ENCODE results near the gene TP53. TPM values are rescaled to one million over a fixed set of nuclear protein-coding genes. Genes with fewer than 3 reads are reported as not detected.

TP53 gene
- total and polyA plus RNA-seq, 10 of the 15 experiments (the other 5 are each of a cell fraction or from before 2014, with no cell fraction given), result 35.6 to 162 (median 75.9) TPM

DNA sequence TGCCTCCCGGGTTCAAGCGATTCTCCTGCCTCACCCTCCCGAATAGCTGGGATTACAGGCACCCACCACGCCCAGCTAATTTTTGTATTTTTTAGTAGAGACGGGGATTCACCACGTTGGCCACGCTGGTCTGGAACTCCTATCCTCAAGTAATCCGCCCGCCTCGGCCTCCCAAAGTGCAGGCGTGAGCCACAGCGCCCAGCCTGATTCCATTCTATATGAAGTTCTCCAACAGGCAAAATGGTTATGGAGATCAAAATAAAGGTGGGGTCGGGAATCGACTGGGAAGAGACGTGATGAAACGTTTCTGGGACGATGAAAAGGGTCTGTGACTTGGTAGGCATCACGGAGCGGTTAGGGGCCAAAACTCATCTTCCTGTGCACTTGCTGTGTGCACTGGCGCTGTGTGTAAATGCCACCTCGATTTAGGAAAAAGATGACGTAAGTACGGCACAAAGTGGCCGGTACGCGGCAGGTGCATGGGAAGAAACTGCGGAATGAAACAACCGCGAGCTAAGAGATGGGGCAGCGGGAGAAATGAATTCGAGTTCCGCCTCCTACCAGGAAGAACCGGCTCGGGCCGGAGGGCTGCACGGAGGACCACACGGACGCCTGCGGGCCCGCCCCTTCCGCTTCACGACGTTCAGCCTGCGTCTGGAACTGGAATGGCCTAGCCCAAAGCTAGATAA, 1.6 kb downstream of the TP53 start (continued):
- TF ChIP-seq, protein P1, sequence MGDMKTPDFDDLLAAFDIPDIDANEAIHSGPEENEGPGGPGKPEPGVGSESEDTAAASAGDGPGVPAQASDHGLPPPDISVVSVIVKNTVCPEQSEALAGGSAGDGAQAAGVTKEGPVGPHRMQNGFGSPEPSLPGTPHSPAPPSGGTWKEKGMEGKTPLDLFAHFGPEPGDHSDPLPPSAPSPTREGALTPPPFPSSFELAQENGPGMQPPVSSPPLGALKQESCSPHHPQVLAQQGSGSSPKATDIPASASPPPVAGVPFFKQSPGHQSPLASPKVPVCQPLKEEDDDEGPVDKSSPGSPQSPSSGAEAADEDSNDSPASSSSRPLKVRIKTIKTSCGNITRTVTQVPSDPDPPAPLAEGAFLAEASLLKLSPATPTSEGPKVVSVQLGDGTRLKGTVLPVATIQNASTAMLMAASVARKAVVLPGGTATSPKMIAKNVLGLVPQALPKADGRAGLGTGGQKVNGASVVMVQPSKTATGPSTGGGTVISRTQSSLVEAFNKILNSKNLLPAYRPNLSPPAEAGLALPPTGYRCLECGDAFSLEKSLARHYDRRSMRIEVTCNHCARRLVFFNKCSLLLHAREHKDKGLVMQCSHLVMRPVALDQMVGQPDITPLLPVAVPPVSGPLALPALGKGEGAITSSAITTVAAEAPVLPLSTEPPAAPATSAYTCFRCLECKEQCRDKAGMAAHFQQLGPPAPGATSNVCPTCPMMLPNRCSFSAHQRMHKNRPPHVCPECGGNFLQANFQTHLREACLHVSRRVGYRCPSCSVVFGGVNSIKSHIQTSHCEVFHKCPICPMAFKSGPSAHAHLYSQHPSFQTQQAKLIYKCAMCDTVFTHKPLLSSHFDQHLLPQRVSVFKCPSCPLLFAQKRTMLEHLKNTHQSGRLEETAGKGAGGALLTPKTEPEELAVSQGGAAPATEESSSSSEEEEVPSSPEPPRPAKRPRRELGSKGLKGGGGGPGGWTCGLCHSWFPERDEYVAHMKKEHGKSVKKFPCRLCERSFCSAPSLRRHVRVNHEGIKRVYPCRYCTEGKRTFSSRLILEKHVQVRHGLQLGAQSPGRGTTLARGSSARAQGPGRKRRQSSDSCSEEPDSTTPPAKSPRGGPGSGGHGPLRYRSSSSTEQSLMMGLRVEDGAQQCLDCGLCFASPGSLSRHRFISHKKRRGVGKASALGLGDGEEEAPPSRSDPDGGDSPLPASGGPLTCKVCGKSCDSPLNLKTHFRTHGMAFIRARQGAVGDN (IDR thresholded peaks at IDR 0.05), result peak; percentile 63; the same call in 1 of the 2 replicates
- TF ChIP-seq, protein P2, sequence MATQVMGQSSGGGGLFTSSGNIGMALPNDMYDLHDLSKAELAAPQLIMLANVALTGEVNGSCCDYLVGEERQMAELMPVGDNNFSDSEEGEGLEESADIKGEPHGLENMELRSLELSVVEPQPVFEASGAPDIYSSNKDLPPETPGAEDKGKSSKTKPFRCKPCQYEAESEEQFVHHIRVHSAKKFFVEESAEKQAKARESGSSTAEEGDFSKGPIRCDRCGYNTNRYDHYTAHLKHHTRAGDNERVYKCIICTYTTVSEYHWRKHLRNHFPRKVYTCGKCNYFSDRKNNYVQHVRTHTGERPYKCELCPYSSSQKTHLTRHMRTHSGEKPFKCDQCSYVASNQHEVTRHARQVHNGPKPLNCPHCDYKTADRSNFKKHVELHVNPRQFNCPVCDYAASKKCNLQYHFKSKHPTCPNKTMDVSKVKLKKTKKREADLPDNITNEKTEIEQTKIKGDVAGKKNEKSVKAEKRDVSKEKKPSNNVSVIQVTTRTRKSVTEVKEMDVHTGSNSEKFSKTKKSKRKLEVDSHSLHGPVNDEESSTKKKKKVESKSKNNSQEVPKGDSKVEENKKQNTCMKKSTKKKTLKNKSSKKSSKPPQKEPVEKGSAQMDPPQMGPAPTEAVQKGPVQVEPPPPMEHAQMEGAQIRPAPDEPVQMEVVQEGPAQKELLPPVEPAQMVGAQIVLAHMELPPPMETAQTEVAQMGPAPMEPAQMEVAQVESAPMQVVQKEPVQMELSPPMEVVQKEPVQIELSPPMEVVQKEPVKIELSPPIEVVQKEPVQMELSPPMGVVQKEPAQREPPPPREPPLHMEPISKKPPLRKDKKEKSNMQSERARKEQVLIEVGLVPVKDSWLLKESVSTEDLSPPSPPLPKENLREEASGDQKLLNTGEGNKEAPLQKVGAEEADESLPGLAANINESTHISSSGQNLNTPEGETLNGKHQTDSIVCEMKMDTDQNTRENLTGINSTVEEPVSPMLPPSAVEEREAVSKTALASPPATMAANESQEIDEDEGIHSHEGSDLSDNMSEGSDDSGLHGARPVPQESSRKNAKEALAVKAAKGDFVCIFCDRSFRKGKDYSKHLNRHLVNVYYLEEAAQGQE (IDR thresholded peaks at IDR 0.05; ENCODE audit: low read depth, low read length), result no peak
- TF ChIP-seq, protein P3, sequence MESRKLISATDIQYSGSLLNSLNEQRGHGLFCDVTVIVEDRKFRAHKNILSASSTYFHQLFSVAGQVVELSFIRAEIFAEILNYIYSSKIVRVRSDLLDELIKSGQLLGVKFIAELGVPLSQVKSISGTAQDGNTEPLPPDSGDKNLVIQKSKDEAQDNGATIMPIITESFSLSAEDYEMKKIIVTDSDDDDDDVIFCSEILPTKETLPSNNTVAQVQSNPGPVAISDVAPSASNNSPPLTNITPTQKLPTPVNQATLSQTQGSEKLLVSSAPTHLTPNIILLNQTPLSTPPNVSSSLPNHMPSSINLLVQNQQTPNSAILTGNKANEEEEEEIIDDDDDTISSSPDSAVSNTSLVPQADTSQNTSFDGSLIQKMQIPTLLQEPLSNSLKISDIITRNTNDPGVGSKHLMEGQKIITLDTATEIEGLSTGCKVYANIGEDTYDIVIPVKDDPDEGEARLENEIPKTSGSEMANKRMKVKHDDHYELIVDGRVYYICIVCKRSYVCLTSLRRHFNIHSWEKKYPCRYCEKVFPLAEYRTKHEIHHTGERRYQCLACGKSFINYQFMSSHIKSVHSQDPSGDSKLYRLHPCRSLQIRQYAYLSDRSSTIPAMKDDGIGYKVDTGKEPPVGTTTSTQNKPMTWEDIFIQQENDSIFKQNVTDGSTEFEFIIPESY (IDR thresholded peaks at IDR 0.05), result no peak
- TF ChIP-seq CHD2 (IDR thresholded peaks at IDR 0.05; ENCODE audit: borderline replicate concordance, low read depth, low read length) (no peak), MXI1 (IDR thresholded peaks at IDR 0.05; ENCODE audit: low read depth, low read length) (peak; percentile 90), POLR2A (IDR thresholded peaks at IDR 0.05; ENCODE audit: low read depth, low read length) (peak; percentile 89), CREM (IDR thresholded peaks at IDR 0.05; ENCODE audit: low read depth) (peak; percentile 63), NRF1 (conservative IDR thresholded peaks at IDR 0.05; ENCODE audit: low read depth, low read length) (no peak), CREB1 (IDR thresholded peaks at IDR 0.05; ENCODE audit: low read depth) (peak; percentile 55), FOXM1 (IDR thresholded peaks at IDR 0.05; ENCODE audit: low read depth, low read length) (0 out of 2 replicates have a peak, but pooled peaks have one; percentile 14), CHD4 (IDR thresholded peaks at IDR 0.05) (no peak), MEF2B (IDR thresholded peaks at IDR 0.05; ENCODE audit: partially characterized antibody, poor library complexity, severe bottlenecking) (peak; percentile 70), JUNB (IDR thresholded peaks at IDR 0.05) (no peak), JUND (IDR thresholded peaks at IDR 0.05; ENCODE audit: low read depth, low read length) (no peak), POLR2AphosphoS2 (IDR thresholded peaks at IDR 0.05; ENCODE audit: low read depth, low read length) (no peak), HDGF (IDR thresholded peaks at IDR 0.05) (no peak; the same call in 1 of the 2 replicates), ATF7 (IDR thresholded peaks at IDR 0.05; ENCODE audit: low read depth) (no peak), GABPA (IDR thresholded peaks at IDR 0.05; ENCODE audit: low read depth) (peak; percentile 86)
- TF ChIP-seq, protein P4, sequence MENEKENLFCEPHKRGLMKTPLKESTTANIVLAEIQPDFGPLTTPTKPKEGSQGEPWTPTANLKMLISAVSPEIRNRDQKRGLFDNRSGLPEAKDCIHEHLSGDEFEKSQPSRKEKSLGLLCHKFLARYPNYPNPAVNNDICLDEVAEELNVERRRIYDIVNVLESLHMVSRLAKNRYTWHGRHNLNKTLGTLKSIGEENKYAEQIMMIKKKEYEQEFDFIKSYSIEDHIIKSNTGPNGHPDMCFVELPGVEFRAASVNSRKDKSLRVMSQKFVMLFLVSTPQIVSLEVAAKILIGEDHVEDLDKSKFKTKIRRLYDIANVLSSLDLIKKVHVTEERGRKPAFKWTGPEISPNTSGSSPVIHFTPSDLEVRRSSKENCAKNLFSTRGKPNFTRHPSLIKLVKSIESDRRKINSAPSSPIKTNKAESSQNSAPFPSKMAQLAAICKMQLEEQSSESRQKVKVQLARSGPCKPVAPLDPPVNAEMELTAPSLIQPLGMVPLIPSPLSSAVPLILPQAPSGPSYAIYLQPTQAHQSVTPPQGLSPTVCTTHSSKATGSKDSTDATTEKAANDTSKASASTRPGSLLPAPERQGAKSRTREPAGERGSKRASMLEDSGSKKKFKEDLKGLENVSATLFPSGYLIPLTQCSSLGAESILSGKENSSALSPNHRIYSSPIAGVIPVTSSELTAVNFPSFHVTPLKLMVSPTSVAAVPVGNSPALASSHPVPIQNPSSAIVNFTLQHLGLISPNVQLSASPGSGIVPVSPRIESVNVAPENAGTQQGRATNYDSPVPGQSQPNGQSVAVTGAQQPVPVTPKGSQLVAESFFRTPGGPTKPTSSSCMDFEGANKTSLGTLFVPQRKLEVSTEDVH (IDR thresholded peaks at IDR 0.05; ENCODE audit: low read depth, partially characterized antibody), result no peak

Measured in GM12878 (cell line).